Stimulated activated CD8-positive, alpha-beta memory T cell treated with anti-CD3 and anti-CD28 coated beads, Interleukin-15, amount 100 ng/mL, for 1 hour (primary cell): ENCODE measurements around the gene NMS.

Experiments used
- DNase-seq: peaks from one replicate; pipeline ENCODE4 v3.0.0-alpha.2; 2020; ENCODE audit warnings: low read depth

NMS gene

DNA sequence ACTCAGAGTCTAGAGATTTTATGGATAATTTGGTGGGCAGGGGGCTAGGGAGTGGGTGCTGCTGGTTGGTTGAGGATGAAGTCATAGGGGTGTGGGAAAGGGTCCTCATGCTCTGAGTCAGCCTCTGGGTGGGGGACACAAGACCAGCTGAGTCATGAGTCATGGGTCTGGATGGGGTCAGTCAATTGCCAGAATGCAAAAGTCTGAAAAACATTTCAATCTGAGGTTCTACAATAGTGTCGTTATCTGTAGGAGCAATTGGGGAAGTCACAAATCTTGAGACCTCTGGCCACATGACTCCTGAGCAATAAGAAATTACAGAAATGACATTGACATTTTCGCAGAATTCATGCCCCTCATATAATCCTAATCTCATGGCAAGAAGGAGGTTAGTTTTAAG is 15.1 kb downstream of the NMS start:
- DNase-seq: no peak

DNA sequence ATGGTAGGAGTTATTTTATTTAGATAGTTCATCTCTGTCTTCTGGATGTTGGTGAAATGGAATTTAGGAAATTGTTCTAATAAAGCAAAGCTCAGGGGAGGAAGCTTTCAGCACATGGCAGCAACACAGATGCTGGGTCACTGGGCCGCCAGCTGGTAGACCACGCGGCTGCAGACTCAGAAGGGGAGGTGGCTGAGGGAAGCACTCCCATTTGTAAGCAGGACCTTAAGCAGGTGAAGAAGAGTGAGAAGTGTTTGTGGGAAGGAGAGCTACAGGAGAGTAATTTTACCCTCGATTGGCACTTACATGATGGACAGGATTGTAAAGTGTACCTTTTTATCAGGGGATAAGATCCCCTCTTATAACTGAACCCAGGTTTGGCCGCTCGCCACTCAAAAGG is 24.4 kb downstream of the NMS start:
- no peak for DNase-seq

DNA sequence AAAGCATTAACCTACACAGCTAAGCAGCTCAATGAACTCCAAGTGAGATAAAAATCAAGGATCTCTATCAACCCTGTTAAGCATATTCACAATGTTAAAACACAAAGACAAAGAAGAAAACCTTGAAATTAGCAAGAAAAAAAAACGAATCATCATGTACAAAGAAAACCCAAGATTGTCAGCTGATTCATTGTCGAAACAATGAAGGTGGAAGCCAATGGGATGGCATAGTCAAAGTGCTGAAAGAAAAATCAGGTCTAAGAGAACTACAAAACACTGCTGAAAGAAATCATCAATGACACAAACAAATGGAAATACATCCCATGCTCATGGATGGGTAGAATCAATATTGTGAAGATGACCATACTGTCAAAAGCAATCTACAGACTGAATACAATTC is 32.5 kb downstream of the NMS start:
- no peak for DNase-seq

DNA sequence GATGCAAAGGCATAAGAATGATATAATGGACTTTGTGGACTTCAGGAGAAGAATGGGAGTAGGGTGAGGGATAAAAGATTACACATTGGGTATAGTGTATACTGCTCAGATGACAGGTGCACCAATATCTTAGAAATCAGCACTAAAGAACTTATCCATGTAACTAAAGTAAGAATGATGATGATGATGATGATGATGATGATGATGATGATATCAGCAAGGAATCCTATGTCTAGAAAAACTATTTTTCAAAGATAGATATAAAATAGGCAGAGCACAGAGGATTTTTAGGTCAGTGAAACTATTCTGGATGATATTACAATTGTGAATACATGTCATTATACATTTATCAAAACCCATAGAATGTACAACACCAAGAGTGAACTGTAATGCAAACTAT is 34.3 kb downstream of the NMS start:
- no peak for DNase-seq

DNA sequence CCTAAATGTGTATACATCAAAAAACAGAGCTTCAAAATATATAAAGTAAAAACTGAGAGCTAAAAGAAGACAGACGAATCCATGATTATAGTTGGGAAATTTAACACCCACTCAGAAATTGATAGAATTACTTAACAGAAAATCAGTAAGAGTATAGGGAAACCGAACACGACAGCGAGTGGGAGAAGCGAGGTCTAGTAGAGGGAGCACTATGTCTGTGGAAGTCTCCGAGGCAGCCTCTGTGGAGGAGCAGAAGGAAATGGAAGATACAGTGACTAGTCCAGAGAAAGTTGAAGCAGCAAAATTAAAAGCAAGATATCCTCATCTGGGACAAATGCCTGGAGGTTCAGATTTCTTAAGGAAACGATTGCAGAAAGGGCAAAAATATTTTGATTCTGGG is 38.8 kb downstream of the NMS start:
- no peak for DNase-seq

DNA sequence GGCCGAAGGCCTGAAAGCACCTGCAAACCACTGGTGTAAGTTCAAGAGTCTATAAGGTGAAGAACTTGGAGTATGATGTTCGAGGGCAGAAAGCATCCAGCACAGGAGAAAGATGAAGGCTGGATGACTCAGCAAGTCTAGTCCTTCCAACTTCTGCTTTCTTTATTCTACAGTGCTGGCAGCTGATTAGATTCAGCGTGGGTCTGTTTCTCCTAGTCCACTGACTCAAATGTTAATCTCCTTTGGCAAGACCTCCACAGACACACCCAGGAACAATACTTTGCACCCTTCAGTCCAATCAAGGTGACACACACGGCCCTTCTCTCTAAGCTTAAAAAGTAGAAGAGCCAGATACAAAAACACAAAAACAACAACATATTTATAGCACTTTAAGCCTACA is 43.4 kb downstream of the NMS start:
- DNase-seq: no peak

DNA sequence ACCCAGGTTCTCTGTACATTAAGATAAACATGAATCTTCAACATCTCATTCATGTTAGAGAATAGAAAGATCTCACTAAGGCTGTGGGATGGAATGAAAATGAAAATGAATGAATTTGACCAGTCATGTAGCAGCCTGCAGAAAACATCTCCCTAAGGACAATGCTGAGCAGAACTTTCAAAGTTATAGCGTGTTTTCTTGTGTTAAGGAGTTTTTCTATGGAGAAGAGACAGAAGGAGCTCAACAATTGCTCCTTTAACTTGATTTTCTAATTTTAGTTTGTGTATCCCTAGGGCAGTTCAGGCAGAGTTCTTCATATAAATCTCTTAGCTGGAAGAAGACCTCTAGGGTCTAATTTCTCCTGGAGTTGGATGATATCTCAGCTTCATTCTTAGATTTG is 47.3 kb downstream of the NMS start:
- DNase-seq: no peak

DNA sequence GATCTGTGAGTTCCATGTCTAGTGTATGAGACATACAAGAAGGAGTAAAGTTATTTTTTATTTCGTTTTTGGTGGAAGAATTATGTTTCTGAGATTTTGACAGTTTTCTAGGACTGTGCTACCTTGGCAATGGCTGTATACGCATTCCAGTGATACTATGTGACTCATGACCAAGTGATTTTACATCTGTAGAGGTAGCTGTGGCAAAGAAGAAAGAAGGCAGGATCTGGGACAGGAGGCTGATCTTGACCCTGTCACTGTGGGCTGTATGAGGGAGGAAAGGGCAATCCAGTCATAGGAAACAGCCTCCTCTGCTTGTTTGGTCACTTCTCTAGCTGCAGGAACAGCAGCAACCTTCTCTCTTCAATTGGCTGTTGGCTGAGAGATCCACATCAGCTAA is 48.5 kb downstream of the NMS start:
- DNase-seq: no peak

DNA sequence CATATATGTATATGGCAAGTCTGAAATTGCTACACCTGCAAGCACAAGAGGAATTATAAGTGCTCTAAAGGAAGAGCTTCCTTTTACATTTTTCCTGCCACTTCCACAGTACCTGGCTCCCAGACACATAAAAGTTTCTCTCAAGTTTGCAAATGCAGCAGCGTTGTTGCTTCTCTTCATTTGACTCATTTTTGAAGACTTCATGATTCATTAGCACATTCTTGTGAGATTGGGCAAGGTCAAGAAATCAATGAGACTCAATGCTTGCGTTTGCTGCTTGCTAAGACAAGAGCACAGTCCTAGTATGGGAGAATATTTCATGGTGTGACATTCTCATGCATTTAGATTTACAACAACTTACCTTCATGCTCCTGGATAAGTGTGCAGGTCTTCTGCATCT is 49.9 kb downstream of the NMS start:
- no peak for DNase-seq

DNA sequence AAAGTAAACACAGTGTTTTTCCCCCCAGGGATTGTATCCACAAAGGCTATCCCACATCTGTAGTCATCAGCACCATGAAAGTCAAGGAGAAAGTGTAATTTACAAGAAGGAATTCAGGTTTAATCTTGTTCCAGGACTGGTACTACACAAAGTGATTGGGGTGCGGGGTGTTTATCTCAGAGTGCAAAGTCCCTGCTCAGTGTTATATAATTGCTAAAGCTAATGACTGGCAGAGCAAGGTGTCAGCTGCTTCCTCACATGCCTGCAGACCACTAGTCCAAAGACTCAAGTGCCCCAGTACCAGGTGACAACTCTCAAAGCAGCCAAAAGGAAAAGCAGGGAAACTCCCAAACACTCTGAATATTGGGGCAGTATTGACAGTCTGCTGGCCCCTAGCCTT is 52.1 kb downstream of the NMS start:
- no peak for DNase-seq

DNA sequence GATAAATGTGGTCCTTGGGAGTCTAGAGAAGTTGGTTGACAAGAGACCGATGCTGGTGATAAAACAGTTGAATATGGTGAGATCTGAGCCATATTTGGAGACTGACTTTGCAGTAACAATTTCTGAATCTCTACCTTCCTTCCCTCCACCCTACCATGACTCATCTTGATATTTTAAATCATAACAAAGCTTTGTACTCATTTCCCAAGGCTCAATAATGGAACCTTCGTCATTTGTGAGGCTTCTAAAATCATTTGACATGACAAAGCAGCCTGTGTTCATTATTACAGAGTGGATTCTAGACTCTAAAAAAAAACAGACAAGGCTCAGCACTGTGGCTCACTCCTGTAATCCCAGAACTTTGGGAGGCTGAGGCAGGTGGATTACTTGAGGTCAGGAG is 54.0 kb downstream of the NMS start:
- DNase-seq: no peak

DNA sequence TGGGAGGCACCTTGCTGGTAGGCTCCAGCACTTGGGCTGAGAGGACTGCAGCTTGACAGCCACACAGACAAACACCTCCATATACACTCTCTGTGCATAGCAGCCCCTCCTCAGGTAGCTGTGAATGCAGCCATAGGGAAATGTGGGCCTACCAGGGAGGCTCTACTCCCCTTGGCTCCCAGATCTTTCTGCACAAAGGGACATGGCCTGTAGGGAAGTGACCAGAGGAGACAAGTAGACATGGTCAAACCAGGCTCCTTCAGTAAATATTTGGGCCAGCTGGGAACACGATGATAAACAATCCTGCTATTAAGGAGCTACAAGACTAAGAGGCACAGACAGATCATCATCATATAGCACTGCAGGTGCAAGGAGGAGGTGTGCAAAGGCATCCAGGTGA is 56.6 kb downstream of the NMS start:
- DNase-seq: no peak

DNA sequence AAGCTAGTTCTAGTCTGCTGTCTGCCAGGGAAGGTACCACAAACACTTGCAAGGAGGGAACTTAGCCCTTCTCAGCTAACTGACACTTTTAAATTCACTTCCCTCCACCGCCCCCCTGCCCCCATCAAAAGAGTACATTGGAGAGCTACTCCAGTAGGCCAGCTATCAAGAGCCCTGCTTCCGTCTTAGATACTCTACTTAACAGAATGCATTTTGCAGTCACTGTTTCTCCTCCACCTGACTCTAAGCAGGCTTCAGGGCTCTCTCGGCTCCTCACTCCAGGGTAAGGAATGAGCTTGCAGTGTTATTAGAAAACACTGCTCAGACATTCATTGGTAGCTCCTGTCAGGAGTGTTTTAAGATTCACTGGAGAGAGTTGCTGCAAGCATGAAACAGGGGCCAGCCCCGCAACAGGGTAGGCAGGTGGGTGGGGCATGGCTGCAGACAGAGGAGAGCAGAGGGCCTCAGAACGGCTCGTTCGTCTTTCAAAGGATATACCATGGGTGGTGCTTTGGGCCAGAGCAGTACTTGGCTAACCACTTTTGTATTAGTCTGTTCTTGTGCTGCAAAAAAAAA is 57.2 kb downstream of the NMS start:
- DNase-seq: no peak

DNA sequence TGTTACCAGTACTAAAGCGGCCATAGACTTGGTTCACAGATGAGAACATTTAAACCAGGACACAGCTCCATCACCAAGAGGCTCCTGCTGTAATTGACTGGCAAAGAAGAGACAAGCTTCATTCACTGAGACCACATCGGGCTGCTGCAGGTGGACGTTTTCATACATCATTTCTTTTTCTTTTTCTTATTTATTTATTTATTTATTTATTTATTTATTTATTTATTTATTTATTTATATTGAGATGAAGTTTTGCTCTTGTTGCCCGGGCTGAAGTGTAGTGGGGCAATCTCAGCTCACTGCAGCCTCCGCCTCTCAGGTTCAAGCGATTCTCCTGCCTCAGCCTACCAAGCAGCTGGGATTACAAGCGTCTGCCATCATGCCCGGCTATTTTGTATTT is 58.9 kb downstream of the NMS start:
- no peak for DNase-seq

DNA sequence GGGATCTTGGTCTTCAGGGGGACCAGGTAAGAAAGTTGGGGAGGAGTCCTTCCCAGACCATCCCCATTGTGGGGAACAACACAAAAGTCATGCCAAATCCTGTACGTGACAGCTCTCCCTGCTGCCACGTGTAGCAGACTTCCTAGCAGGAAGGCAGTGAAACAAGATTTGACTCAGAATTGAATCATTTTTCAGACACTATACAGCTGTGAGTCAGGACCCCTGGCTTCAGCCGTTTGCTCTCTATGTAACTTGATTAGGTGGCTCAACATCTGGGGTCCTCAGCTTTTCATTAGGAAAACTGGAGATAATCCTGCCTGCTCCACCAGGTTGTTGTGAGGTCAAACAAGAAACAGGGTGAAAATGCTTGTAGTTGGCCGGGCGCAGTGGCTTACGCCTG is 59.6 kb downstream of the NMS start:
- DNase-seq: no peak
